Endothelial cell of umbilical vein (primary cell): Measurements from ENCODE around the gene NELFA. TPM values are rescaled to one million over a fixed set of nuclear protein-coding genes. Genes with fewer than 3 reads are reported as not detected.

Experiments used
- BruUV-seq: library from RNA; stranded (reverse); fragments of 400-500 nt; replicated peaks from 2 replicates; lab custom pipeline; 2021; lab: Mats Ljungman, UMichigan
- CTCF ChIA-PET: fragments of 300-600, 350-600 bp; sonication (Branson Sonifier 250); formaldehyde crosslinking; loops from one replicate; lab custom pipeline; 2021; ENCODE audit warnings: antibody characterized with exemption, inconsistent platforms; lab: Charles Lee
- POLR2A ChIA-PET: fragments of 300-600, 350-600 bp; sonication (Branson Sonifier 250); formaldehyde crosslinking; loops from one replicate; lab custom pipeline; 2021; ENCODE audit warnings: antibody characterized with exemption, inconsistent platforms; lab: Charles Lee
- DNase-seq: peaks from one replicate; pipeline ENCODE4 v3.0.0-alpha.2; 2011; ENCODE audit warnings: low read depth, low spot score
- FAIRE-seq: peaks from 2 replicates; lab custom pipeline; 2011; peaks lifted over from hg19 to GRCh38; lab: Jason Lieb, UNC
- H2AFZ ChIP-seq: 2 replicates; pipeline ENCODE4 v1.6.0; 2012; ENCODE audit warnings: low read depth, low read length, control low read depth, inconsistent platforms
- H3K27ac ChIP-seq: 2 replicates; pipeline ENCODE4 v1.5.1; 2011; ENCODE audit warnings: low read depth, mild to moderate bottlenecking, control low read depth, low read length, moderate library complexity; ENCODE audit not compliant: insufficient read depth
- H3K27me3 ChIP-seq, 2 experiments: 2 replicates each; pipeline versions ENCODE4 v1.6.0 to v1.6.1; 2011; ENCODE audit warnings: low read length in 2 of 2, mixed read lengths in 1 of 2; ENCODE audit not compliant: control insufficient read depth in 2 of 2, insufficient read depth in 2 of 2
- H3K36me3 ChIP-seq, 2 experiments: 2 replicates in 1 of 2; 3 replicates in 1 of 2; pipeline ENCODE4 v1.5.1; 2011; ENCODE audit warnings: low read length in 2 of 2, mild to moderate bottlenecking in 1 of 2, moderate library complexity in 1 of 2; ENCODE audit not compliant: control insufficient read depth in 2 of 2, insufficient read depth in 2 of 2; ENCODE audit errors: extremely low read depth in 1 of 2
- H3K4me1 ChIP-seq: 3 replicates; pipeline ENCODE4 v1.5.1; 2011; ENCODE audit warnings: mild to moderate bottlenecking, low read length; ENCODE audit not compliant: control insufficient read depth, insufficient read depth; ENCODE audit errors: extremely low read depth
- H3K4me2 ChIP-seq: 2 replicates; pipeline ENCODE4 v1.6.1; 2011; ENCODE audit warnings: low read length, control low read depth, mixed read lengths; ENCODE audit not compliant: insufficient read depth
- H3K4me3 ChIP-seq, 3 experiments: fragments of 200-600 bp in 1 of 3; sonication (generic), shearing (Covaris generic) in 1 of 3; replicated peaks in 1 of 3; 2 replicates each; pipeline ENCODE4 v1.5.1; 2011 to 2016; ENCODE audit warnings: control low read depth in 3 of 3, low read length in 3 of 3, mild to moderate bottlenecking in 2 of 3, inconsistent platforms in 1 of 3, low read depth in 1 of 3, moderate library complexity in 1 of 3; ENCODE audit not compliant: insufficient read depth in 1 of 3
- H3K79me2 ChIP-seq: 2 replicates; pipeline ENCODE4 v1.6.0; 2012; ENCODE audit warnings: low read length, inconsistent platforms; ENCODE audit not compliant: control insufficient read depth, insufficient read depth
- H3K9ac ChIP-seq: replicated peaks from 2 replicates; pipeline ENCODE3; 2011; ENCODE audit warnings: low read length, control low read depth; ENCODE audit not compliant: insufficient read depth; ENCODE audit errors: extremely low read depth
- H3K9me1 ChIP-seq: replicated peaks from 3 replicates; pipeline ENCODE4 v1.6.0; 2011; ENCODE audit warnings: mild to moderate bottlenecking, low read length; ENCODE audit not compliant: control insufficient read depth, insufficient read depth; ENCODE audit errors: extremely low read depth
- H3K9me3 ChIP-seq: replicated peaks from 2 replicates; pipeline ENCODE4 v1.5.1; 2012; ENCODE audit warnings: low read length, inconsistent platforms; ENCODE audit not compliant: control insufficient read depth, insufficient read depth
- H4K20me1 ChIP-seq: replicated peaks from 2 replicates; pipeline ENCODE3; 2011; ENCODE audit warnings: mild to moderate bottlenecking, low read length; ENCODE audit not compliant: control insufficient read depth, insufficient read depth; ENCODE audit errors: extremely low read depth
- EZH2 ChIP-seq: IDR thresholded peaks from 2 replicates; pipeline ENCODE4 v1.6.1; 2012; ENCODE audit warnings: borderline replicate concordance, low read depth, mild to moderate bottlenecking, moderate library complexity, low read length, inconsistent platforms; ENCODE audit not compliant: severe bottlenecking
- FOS ChIP-seq: IDR thresholded peaks from 2 replicates; pipeline ENCODE4 v1.6.1; 2011; ENCODE audit warnings: mild to moderate bottlenecking, low read length, moderate library complexity, borderline replicate concordance; ENCODE audit not compliant: insufficient read depth
- GATA2 ChIP-seq: IDR thresholded peaks from 2 replicates; pipeline ENCODE4 v1.7.0; 2011; ENCODE audit warnings: low read depth, mild to moderate bottlenecking, moderate library complexity, mixed read lengths, low read length; ENCODE audit not compliant: insufficient read length, insufficient read depth
- JUN ChIP-seq: IDR thresholded peaks from 2 replicates; pipeline ENCODE4 v1.6.1; 2011; ENCODE audit warnings: borderline replicate concordance, low read depth; ENCODE audit not compliant: insufficient read length, insufficient read depth
- MAX ChIP-seq: IDR thresholded peaks from 2 replicates; pipeline ENCODE4 v1.6.1; 2011; ENCODE audit not compliant: insufficient read depth, insufficient read length
- MYC ChIP-seq: IDR thresholded peaks from one replicate; pipeline ENCODE4 v1.6.1; 2011; ENCODE audit warnings: mild to moderate bottlenecking, low read depth, low read length
- POLR2A ChIP-seq: IDR thresholded peaks from 2 replicates; pipeline ENCODE4 v1.6.1; 2012; ENCODE audit warnings: low read depth, mild to moderate bottlenecking, control low read depth, low read length
- POLR2AphosphoS5 ChIP-seq: IDR thresholded peaks from 2 replicates; pipeline ENCODE4 v1.6.1; 2012; ENCODE audit warnings: low read depth, mild to moderate bottlenecking, control low read depth, low read length, moderate library complexity; ENCODE audit not compliant: insufficient read depth
- dilution Hi-C: fragments of 300-500 bp; cut with MboI; formaldehyde crosslinking; loops from one replicate; pipeline ENCODE4 v1.15.0; 2019; ENCODE audit warnings: low sequenced_read_pairs; ENCODE audit not compliant: extremely low pct_ligation_motif_present
- intact Hi-C: fragments of 100-400 bp; cut with micrococcal nuclease; formaldehyde crosslinking; loops from one replicate; pipeline ENCODE4 v1.10.0; 2022
- polyA plus RNA-seq, 4 experiments: library from polyadenylated mRNA; depleted of rRNA in 3 of 4; stranded (reverse) in 3 of 4; unstranded in 1 of 4; fragments of >200 nt; gene quantifications; 2 replicates each; pipeline versions ENCODE4 v1.2.1 to v1.2.3, GENCODE V29; 2011 to 2012; ENCODE audit warnings: missing spikeins in 1 of 4
- total RNA-seq: library from RNA; stranded (reverse); gene quantifications from 2 replicates; pipeline ENCODE4 v1.2.3, GENCODE V29; 2021
- TF ChIP-seq, protein P1 (sequence below), 2 donors: IDR thresholded peaks; 1 replicate in 1 of 2; 2 replicates in 1 of 2; pipeline ENCODE4 v1.5.1; 2011; ENCODE audit warnings: low read length in 2 of 2, mild to moderate bottlenecking in 2 of 2, moderate library complexity in 2 of 2, control low read depth in 1 of 2, inconsistent platforms in 1 of 2, low read depth in 1 of 2; ENCODE audit not compliant: insufficient read depth in 1 of 2; ENCODE audit errors: extremely low read depth in 1 of 2

NELFA gene
- total and polyA plus RNA-seq, 2 donors (not counting 3 experiments of a cell fraction or from before 2014, with no cell fraction given), result 22.8 to 30.3 TPM

- H3K4me1 ChIP-seq, result no peaks in the 10 kb centered on the region
- no peaks in the 10 kb centered on the region for H3K79me2 ChIP-seq
- no peaks in the 10 kb centered on the region for H3K27me3 ChIP-seq
- H3K9me3 ChIP-seq, result no peaks in the 10 kb centered on the region
- TF ChIP-seq POLR2A (no peak), POLR2AphosphoS5 (no peak), MAX (no peak), JUN (no peak), MYC (no peak), EZH2 (no peak), GATA2 (no peak), FOS (no peak)
- TF ChIP-seq, protein P1, sequence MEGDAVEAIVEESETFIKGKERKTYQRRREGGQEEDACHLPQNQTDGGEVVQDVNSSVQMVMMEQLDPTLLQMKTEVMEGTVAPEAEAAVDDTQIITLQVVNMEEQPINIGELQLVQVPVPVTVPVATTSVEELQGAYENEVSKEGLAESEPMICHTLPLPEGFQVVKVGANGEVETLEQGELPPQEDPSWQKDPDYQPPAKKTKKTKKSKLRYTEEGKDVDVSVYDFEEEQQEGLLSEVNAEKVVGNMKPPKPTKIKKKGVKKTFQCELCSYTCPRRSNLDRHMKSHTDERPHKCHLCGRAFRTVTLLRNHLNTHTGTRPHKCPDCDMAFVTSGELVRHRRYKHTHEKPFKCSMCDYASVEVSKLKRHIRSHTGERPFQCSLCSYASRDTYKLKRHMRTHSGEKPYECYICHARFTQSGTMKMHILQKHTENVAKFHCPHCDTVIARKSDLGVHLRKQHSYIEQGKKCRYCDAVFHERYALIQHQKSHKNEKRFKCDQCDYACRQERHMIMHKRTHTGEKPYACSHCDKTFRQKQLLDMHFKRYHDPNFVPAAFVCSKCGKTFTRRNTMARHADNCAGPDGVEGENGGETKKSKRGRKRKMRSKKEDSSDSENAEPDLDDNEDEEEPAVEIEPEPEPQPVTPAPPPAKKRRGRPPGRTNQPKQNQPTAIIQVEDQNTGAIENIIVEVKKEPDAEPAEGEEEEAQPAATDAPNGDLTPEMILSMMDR (IDR thresholded peaks at IDR 0.05; ENCODE audit: extremely low read depth in 1 of 2, insufficient read depth in 1 of 2, low read depth in 1 of 2, low read length in 2 of 2), result no peak
- H3K9me1 ChIP-seq, result no peaks in the 10 kb centered on the region
- H3K27ac ChIP-seq, result no peak overlapping the region
- H3K4me3 ChIP-seq, result no peak overlapping the region
- no peak for DNase-seq
- H4K20me1 ChIP-seq, result no peaks in the 10 kb centered on the region
- CTCF ChIA-PET, result no interaction called here
- no peak for FAIRE-seq
- BruUV-seq, result no TSS peak
- POLR2A ChIA-PET, result no interaction called here
- intact Hi-C loops, result no loop called here
- peaks cover 18 to 56% of the 10 kb centered on the region in 2 experiments for H3K36me3 ChIP-seq
- no peak overlapping the region for H3K9ac ChIP-seq
- dilution Hi-C loops, result no loop called here
- H2AFZ ChIP-seq, result no peak overlapping the region
- H3K4me2 ChIP-seq, result no peak overlapping the region
Observed at GRCh38 chr4:1956631-1957030, 52.1 kb downstream of the NELFA start.
